ENCODE measurements around the gene AAMDC.
A peak's percentile ranks its signal among the peaks of the same experiment; 100 is the strongest.
"Not testable (repeated sequence)": the region's sequence is repeated elsewhere in the genome, so short reads cannot be mapped to it uniquely, and the experiment has no call there.

Gene AAMDC

DNA sequence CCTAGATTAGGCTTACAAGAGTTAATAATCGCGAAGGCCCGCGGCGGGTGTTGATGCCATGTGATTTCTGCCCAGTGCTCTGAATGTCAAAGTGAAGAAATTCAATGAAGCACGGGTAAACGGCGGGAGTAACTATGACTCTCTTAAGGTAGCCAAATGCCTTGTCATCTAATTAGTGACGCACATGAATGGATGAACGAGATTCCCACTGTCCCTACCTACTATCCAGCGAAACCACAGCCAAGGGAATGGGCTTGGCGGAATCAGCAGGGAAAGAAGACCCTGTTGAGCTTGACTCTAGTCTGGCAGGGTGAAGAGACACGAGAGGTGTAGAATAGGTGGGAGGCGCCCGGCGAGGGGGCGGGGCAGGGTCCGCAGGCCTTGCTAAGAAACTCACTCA is 65.5 kb downstream of the AAMDC start:
- DNase-seq (ENCODE audit: low read depth), result no peak

DNA sequence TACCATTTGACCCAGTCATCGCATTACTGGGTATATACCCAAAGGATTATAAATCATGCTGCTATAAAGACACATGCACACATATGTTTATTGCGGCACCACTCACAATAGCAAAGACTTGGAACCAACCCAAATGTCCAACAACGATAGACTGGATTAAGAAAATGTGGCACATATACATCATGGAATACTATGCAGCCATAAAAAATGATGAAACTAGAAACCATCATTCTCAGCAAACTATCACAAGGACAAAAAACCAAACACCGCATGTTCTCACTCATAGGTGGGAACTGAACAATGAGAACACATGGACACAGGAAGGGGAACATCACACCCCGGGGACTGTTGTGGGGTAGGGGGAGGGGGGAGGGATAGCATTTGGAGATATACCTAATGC is 68.1 kb downstream of the AAMDC start:
- not testable (repeated sequence) for DNase-seq (ENCODE audit: low read depth)

DNA sequence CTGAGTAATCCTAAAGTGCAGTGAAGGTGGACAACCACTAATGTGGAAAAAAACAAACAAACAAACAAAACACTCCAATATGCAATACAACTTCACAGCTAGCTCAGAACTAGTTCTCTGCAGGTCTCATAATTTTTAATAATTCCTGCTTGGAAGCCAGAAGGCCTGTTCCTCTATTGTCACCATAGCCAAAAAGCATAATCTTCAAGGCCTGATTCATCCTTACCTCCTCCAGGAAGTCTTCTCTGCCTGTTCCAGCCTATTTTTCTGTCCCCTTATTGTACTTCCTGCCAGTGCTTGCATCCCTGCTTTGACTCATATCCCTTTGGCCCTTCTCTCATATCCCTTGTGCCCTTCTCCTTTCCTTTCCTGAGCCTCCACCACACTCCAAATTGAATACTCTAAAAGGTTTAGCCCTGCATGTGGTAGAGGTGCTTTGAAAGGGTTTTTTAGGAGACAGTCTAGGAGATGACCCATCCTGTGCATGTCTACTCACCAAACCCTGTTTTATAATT is 69.2 kb downstream of the AAMDC start:
- not testable (repeated sequence) for DNase-seq (ENCODE audit: low read depth)

DNA sequence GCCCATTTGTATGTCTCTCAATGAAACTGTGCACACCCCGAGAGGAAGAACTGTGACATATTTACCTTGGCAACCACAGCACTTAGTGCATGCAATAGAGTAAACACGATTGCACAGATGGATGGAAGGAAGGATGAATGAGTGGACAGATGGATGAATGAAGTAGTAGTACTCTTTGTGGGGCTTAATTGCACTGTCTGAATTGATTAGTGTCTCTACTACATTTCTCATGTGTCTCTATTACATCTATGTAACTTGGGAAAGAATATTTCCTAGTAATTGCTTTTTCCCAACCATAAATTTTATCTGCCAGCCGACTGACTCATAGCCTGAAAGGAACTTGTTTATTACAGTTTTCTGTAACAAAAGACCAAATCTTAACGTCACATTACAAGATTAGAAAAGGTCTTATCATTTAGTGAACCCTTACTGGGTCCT is 69.7 kb downstream of the AAMDC start:
- not testable (repeated sequence) for DNase-seq (ENCODE audit: low read depth)

DNA sequence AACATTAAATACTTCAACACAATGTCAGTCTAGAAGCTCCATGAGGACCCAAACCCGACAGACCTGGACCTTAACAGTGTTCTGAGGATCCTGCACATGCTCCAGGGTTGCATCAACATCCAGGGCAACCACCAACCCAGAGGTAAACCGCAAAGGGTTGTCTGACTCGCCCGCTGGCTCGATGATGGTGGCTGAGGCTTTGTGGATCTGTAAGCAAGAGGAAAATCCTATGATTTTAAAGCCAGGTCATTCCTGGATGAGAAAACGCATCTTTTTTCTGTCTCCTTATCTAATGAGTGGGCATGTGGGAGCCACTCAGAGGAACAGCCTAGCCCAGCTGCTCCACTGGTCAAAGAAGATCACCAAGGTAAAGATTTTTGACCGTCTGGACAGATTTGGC is 70.3 kb downstream of the AAMDC start:
- DNase-seq (ENCODE audit: low read depth), result not testable (repeated sequence)

DNA sequence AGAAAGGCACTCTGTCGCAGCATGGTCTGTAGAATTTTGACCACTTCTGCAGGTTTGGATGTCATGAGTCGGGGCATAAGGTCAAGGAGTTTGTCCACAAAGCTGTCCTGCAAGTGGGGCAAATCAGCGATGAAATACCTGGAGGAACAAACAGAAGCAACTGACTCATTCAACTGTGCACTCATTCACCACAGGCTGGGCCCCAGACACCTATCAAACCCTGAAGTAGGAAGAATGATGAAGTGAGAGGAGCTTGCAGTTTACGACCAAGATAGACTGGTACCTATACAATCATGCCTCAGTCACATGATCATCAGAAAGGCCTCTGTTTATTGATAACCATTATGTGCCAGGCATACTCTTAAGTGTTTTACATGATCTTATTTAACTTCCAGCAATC is 70.8 kb downstream of the AAMDC start:
- not testable (repeated sequence) for DNase-seq (ENCODE audit: low read depth)

DNA sequence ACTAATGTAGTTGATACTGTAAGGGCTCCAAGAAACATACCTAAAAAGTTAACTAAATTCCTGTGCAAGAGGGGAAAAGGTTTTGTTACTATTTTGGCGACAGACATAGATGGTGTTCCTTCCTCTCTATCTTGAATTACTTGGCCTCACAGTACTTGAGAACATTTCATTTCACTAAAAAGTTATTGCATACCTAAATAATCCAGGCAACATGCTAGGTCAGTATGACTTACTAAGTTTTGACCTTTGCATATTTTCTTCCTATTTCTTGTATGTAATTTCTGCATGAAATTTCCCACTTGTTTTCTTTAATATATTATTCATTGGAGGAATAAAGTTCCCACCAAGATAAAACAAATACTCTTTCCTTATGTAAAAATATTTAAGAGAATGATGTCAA is 74.0 kb downstream of the AAMDC start:
- DNase-seq (ENCODE audit: low read depth), result not testable (repeated sequence)

DNA sequence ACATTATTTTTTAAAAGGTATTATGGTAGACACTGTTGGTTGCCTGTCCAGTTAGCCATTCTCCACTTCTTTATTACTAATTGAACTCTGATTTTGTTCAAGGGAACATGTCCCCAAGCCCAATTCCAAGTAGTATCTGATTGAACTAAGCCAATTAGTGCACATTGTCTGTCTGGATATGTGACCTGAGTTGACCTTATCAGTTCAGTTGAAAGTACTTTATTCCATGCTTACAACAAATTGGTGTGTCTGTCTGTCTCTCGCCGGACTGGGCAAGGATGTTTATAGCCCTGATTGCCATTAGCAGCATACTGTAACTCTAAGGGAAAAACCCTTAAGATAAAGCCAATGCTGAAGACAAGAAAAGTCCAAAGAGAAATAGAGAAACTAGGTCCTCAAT is 87.9 kb downstream of the AAMDC start:
- no peak for DNase-seq (ENCODE audit: low read depth)

DNA sequence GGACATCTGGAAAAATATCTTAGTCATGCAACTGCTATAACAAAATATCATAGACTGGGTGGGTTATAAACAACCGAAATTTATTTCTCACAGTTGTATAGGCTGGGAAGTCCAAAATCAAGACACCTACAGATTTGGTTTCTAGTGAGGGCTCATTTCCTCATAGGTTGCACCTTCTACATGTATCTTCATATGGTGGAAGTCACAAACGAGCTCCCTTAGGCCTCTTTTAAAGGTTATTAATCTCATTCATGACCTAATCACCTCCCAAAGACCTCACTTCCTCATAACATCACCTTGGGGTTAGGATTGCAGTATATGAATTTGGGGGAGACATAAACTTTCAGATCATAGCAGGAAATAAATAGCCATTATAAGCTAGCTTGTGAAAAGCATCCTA is 88.3 kb downstream of the AAMDC start:
- no peak for DNase-seq (ENCODE audit: low read depth)

DNA sequence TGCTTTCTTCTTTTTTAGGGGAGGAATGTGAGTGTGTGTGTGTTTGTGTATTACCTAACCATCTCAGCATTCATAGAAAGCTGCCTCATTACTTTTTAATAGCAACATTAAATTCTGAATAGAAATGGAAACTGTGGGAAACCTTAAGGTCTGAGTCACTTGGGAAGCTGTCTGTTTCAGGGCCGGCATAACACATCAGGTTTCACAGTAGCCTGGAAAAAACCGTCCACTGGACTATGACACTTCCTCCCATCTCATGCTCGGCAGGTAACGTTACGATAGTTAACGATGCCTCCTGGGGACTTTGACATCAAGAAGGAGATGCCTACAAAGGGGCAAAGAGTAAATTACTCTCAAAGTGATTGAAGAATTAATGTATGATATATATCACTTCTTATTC is 89.9 kb downstream of the AAMDC start:
- DNase-seq (ENCODE audit: low read depth), result not testable (repeated sequence)

DNA sequence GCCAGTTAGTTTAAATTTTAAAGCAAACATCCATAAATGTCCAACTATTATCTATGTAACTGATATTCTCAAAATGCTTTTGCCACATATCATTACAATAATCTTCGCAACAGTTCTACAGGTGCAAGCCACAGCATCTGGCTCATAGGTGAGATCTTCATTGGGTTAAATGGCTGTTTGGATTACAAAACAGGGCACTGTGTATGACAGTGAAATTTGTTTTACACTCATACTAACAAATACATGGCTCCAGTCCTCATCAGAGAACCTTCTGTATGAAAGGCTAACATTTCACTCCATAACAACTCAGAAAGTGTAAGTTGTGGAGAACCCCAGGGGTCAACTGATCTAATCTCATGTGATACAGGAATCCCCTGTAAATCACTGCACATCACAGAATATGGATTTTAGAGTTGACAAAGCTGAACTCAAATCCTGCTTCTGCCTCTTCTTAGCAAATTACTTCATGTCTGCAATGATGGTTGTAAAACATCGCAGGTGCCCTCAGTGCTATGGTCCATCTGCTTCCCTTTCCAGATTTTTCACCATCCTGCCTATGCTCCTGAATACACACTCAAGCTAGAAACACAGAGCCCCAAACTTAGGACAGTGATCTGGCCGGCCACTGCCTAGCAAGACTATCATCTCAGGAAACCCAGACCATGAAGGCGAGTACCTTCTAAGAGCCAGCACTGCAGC is 92.8 kb downstream of the AAMDC start:
- not testable (repeated sequence) for DNase-seq (ENCODE audit: low read depth)

DNA sequence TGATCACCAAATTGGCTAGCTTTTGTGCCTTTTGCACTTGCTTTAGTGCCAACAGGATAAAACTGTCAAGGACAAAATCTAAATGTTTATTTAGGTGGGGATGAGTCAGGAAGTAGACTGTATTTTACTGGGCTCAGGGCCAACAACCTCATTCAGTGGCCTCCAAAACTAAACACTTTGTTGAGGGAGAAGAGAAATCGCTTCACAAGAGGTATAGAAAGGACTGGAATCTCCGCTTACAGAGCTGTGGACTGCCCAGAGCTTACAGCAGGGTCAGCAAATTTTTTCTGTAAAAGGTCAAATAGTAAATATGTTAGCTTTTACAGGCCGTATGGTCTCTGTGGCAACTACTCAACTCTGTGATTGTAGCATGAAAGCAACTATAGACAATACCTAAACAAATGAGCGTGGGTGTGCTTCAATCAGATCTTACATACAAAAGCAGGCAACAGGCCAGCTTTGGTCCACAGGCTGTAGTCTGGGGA is 93.4 kb downstream of the AAMDC start:
- peak; percentile 64 for DNase-seq (ENCODE audit: low read depth)

DNA sequence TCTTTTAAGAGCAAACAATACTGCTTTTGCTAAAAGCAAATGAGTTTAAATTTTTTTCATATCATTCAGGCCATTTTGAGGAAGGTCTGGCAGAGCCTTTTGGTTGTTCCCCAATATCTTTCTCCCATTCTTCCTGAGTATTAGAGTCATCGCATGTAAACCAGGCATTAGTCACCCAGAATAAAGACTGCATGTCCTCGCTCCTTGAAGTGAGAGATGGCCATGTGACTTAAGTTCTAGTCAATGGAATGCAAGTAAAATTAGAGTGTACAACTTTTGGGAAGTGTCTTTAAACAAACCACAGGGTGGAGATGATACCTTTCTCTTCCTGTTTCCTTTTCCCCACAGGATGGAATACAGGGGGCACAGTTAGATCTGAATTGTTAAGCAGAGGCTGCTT is 96.8 kb downstream of the AAMDC start:
- DNase-seq (ENCODE audit: low read depth), result not testable (repeated sequence)
